NCI-H1105 treated with DMSO at 0.1 percent for 48 hours (cell line): ENCODE results near the gene RASD1.
"Not testable (repeated sequence)": the region's sequence is repeated elsewhere in the genome, so short reads cannot be mapped to it uniquely, and the experiment has no call there.

Source experiments
- DNase-seq: peaks from one replicate; lab custom pipeline; 2025; lab: John Stamatoyannopoulos, UW

The RASD1 gene

DNA sequence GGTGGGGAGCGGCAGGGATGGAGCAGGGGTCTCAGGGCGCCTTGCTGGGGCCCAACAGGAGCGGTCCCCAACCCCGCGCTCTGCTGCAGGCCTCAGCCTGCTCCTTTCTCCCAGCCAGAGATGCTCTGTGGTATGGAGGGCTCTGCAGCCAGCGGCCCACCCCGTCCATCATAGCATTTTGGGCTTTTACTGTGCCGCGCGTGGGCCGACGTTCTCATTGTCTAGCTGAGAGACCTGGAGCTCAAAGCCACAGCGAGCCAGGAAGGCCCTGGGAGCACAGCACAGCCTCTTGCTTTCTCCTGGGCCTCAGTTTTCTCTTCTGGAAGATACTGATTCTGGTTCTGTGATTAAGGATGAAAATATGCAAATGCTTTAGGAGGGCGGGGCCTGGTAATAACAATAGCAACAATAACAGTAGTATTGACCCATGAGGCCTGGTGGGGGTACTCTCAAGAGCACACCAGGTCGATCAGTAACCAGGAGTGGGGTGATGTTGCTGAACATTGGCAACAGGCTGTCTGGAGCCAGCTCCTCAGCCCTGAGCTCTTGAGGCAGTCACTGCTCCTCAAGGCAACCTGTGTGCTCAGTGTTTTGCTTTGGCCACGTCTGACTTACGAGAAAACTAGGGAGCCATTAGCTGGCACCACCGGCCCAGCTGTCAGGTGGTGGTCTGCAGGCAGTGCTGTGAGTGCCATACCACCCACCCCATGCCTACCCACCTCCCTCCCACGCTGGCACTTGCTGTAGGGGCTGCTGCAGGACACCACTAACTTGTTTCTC, 1.1 kb upstream of the RASD1 start:
- no peak for DNase-seq

- DNase-seq, result peak; percentile 43
Measured at GRCh38 chr17:17495536-17496188, 533 bp downstream of the RASD1 start.

GRCh38 chr17:17494870-17495535, 1.2 kb downstream of the RASD1 start:
- peak; percentile 54 for DNase-seq

DNA sequence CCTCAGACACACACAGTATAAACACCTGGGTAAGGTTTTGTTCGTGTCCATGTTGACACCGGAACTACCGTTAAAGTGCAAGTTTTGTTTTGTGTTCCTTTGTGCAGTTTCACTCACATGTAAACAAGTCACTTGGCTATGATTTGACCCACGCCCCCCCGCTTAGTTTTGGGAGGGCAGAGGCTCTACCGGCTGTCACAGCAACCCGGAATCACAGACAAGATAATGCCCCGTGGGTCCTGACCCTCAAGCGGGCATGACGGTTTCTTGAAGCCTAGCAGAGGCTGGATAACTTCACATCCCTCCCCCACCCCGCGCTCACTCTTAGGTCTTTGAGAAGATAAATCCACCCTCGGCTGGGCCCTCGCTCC, 1.7 kb downstream of the RASD1 start:
- peak; percentile 27 for DNase-seq

DNA sequence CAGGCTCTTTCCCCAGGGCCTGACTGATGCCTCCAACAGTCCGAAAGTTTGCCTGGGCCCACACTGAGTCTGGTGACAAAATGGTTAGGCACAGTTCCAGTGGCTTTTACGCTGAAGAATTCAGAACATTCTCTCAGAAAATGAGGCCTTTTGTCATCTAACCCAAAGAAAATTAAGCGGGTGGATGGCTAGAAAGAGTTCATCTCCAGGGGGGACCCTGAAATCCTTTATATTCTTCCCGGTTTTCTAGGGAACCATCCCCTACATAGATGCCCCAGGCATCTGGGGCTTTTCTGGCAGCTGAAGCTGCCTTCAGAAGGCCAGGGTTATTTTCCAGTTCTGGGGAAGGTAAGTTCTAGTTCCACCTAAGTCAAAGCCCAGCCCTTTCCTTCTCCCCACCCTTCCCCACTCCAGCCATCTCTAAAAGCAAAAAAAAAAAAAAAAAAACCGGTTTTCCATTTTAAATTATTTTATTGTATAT, 2.2 kb downstream of the RASD1 start:
- DNase-seq, result no peak

- peak; percentile 4 for DNase-seq
Measured at GRCh38 chr17:17493249-17493985, 2.8 kb downstream of the RASD1 start.

DNA sequence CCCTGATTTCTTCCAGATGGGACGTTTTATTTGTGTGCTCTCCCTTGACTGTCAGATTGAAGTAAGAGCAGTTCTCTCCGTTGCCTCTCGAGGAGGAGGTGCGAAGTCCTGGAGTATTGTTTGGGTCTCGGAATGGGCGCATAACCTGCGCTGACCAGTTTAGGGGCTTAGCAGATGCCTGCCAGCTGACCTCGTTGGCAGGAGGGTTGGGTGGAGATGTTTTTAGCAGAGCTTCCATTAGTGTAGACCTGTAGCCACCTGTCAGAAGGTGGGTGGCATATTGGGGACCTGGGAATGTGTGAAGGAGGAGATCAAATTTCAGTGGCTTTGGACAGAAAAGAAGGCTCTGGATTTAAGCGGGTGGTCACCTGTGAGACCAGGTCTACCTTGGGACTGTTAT, 3.6 kb downstream of the RASD1 start:
- DNase-seq, result no peak

GRCh38 chr17:17492085-17492484, 4.1 kb downstream of the RASD1 start:
- DNase-seq, result no peak

DNA sequence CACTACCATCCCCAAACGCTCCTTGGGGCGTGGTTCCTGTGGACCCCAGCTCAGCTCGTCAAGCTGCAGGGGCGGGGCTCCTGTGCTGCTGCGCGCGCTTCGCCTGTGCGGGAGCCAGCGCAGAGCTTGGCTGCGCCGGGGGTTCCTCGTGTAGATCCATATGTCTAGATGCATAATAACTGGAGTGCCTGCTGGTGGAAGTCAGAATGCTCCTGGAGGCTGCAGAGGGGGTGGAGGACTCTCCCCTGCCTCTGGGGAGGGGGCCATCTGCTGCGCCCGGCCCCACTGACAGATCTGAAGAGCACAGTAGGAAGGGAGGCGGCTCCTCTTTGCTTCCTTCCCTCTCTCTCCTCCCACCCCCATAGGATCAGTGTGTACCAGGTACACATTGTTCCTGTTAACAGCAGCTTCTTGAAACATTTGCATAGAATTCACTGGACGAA, 4.6 kb downstream of the RASD1 start:
- DNase-seq, result no peak

GRCh38 chr17:17491031-17491471, 5.1 kb downstream of the RASD1 start:
- no peak for DNase-seq

GRCh38 chr17:17487998-17488397, 8.2 kb downstream of the RASD1 start:
- DNase-seq, result no peak

DNA sequence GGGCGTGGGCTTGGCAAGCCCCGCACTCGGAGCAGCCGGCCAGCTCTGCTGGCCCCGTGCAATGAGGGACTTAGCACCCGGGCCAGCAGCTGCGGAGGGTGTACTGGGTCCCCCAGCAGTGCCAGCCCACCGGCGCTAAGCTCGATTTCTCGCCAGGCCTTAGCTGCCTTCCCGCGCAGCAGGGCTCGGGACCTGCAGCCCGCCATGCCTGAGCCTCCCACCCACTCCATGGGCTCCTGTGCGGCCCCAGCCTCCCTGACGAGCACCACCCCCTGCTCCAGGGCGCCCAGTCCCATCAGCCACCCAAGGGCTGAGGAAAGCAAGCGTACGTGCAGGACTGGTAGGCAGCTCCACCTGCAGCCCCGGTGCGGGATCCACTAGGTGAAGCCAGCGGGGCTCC, 9.8 kb downstream of the RASD1 start:
- DNase-seq, result not testable (repeated sequence)

DNA sequence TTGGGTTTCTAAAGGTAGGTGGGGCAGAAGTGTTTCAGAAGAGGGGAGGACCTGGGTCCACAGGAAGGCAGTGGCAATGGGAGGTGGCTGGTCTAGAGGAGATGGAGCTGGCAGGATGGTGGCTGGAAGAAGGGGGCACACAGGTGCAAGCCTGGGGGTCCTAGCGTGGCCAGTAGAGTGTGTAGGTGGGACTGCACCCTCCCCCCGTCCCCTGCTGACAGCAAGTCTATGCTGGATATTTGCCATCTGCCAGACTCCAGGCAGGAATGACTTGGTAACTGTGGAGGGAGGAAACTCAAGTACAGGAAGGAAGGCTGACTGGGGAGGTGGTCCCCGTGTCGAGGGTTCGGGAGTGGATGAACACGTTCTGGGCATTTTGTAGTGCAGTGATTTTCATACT, 10.8 kb downstream of the RASD1 start:
- no peak for DNase-seq

GRCh38 chr17:17484451-17484899, 11.7 kb downstream of the RASD1 start:
- no peak for DNase-seq

DNA sequence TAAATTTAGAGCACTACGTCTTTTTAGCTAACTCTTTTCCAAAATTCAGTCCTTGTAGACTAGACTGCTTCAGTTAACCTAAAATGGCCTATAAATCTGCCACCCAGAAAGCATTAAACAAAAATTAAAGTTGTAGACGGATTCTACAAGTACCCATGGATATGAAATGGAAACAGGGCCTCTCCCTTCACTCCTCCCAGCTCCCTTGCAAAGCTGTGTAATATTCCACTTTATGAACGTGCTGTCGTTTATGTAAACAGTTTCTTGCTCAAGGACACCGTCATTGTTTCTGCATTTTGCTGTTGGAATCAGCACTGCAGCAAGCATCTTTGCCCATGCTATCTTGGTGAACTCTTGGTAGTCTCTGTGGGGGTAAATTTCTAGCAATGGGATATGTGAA, 14.3 kb downstream of the RASD1 start:
- no peak for DNase-seq

- no peak for DNase-seq
Measured at GRCh38 chr17:17480593-17481148, 15.5 kb downstream of the RASD1 start.

DNA sequence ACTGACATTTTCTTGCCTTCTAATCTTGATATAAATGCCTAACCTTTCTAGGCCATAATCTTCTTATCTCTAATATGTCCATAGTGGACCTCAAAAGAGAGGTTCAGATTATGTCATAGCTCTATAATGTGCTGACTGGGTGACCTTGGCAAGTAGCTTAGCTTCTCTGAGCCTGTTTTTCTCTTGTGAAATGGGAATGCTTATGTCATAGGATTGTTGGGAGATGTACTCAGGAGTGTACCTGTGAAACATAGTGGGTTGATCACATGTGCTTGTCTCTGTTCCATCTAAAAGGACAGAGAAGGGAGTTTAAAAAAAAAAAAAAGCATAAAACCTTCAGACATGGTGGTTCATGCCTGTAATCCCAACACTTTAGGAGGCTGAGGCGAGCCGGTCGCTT, 17.0 kb downstream of the RASD1 start:
- DNase-seq, result no peak

DNA sequence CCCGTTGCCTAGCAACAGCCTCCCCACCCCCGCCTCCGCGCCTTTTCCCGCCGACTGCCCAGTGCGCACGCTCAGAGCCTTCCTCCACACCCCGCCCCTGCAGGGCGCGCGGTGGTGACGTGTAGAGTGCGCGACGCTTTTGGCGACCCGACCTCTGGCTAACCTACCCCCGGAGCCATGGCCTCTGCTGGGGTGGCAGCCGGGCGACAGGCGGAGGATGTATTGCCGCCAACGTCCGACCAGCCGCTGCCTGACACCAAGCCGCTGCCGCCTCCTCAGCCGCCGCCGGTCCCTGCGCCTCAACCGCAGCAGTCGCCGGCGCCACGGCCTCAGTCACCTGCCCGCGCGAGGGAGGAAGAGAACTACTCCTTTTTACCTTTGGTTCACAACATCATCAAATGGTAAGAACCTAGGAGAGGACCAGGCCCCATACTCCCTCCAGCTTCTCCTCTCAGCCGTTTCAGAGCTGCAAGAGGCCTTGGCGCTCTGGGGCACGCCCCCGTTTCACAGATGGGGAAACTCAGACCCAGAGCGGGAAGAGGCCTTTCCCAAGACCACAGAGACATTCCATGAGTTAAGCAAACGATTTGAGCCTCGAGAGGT, 19.2 kb downstream of the RASD1 start, which contains the start of gene MED9:
TSS of gene MED9 (plus strand) at position 136 of the 603 bp plus-strand sequence. CDS start at position 178, 42 bp downstream.
- peak; percentile 90 for DNase-seq

- DNase-seq, result no peak
Measured at GRCh38 chr17:17474341-17474740, 21.9 kb downstream of the RASD1 start.

DNA sequence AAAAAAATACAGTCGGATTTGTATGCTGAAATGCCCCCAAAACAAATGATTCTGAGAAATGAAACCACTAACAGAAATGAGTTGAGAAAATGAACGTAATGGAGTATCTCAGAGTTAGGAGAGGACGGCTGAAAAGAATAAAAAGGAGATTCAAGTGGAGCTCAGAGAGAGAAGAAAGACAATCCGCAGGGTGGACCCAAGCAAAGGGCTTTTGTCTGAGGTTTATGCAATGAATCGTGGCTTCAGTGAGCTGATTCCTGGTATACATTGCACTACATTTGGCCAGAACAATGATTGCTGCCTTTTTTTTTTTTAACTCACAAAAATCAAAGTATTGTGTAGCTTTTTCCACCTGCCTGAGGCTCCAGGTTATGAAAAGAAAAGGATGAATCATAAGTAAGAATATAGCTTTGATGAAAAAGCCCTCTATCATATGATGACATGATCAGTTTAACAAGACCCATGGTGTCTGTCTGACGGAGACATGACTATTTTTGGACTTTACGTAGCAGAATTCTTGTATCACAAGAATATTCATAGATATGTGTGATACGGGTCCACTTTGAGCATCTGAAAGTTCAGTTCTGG, 23.8 kb downstream of the RASD1 start:
- DNase-seq, result no peak

DNA sequence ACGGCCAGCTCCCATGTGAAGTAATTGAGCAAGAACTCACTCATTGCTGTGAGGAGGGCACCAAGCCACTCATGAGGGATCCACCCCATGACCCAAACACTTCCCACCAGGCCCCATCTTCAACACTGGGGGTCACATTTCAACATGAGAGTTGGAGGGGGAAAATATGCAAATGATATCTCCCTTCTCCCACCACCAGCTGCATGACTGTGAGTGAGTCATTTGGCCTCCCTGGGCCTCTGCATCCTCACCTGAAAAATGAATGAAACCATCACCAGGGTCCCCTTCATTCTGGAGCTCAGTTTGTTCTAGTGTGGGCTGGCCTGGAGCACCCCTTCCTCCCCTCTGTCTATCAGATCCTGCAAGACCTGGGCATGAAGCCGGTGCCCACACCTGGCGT, 26.2 kb downstream of the RASD1 start:
- no peak for DNase-seq
